SU-DHL-6 (cell line): ENCODE measurements around the gene AGR2.

ENCODE experiments used
- CTCF ChIP-seq: fragments of 200-600 bp; sonication (generic); IDR thresholded peaks from one replicate; pipeline ENCODE4 v1.5.1; 2017; ENCODE audit warnings: antibody characterized with exemption, mild to moderate bottlenecking, low read length, moderate library complexity; ENCODE audit not compliant: insufficient read depth, poor library complexity, severe bottlenecking
- EZH2phosphoT487 ChIP-seq: fragments of 200-600 bp; sonication (generic), shearing (Covaris generic); conservative IDR thresholded peaks from 2 replicates; pipeline ENCODE4 v1.6.1; 2018; ENCODE audit warnings: mild to moderate bottlenecking, antibody characterized with exemption, low read length, moderate library complexity, mixed read lengths

GRCh38 chr7:16778476-16778875 is 26.3 kb downstream of the AGR2 start:
- TF ChIP-seq EZH2phosphoT487: no peak
- TF ChIP-seq CTCF: no peak
